Endothelial cell of umbilical vein (primary cell): ENCODE results near the gene LLGL2. TPM values are rescaled to one million over a fixed set of nuclear protein-coding genes. Genes with fewer than 3 reads are reported as not detected.

Experiments
- BruUV-seq: library from RNA; stranded (reverse); fragments of 400-500 nt; replicated peaks from 2 replicates; lab custom pipeline; 2021; lab: Mats Ljungman, UMichigan
- CTCF ChIA-PET: fragments of 300-600, 350-600 bp; sonication (Branson Sonifier 250); formaldehyde crosslinking; loops from one replicate; lab custom pipeline; 2021; ENCODE audit warnings: antibody characterized with exemption, inconsistent platforms; lab: Charles Lee
- POLR2A ChIA-PET: fragments of 300-600, 350-600 bp; sonication (Branson Sonifier 250); formaldehyde crosslinking; loops from one replicate; lab custom pipeline; 2021; ENCODE audit warnings: antibody characterized with exemption, inconsistent platforms; lab: Charles Lee
- DNase-seq: peaks from one replicate; pipeline ENCODE4 v3.0.0-alpha.2; 2011; ENCODE audit warnings: low read depth, low spot score
- FAIRE-seq: peaks from 2 replicates; lab custom pipeline; 2011; peaks lifted over from hg19 to GRCh38; lab: Jason Lieb, UNC
- H2AFZ ChIP-seq: 2 replicates; pipeline ENCODE4 v1.6.0; 2012; ENCODE audit warnings: low read depth, low read length, control low read depth, inconsistent platforms
- H3K27ac ChIP-seq: 2 replicates; pipeline ENCODE4 v1.5.1; 2011; ENCODE audit warnings: low read depth, mild to moderate bottlenecking, control low read depth, low read length, moderate library complexity; ENCODE audit not compliant: insufficient read depth
- H3K27me3 ChIP-seq, 2 experiments: 2 replicates each; pipeline versions ENCODE4 v1.6.0 to v1.6.1; 2011; ENCODE audit warnings: low read length in 2 of 2, mixed read lengths in 1 of 2; ENCODE audit not compliant: control insufficient read depth in 2 of 2, insufficient read depth in 2 of 2
- H3K36me3 ChIP-seq, 2 experiments: 2 replicates in 1 of 2; 3 replicates in 1 of 2; pipeline ENCODE4 v1.5.1; 2011; ENCODE audit warnings: low read length in 2 of 2, mild to moderate bottlenecking in 1 of 2, moderate library complexity in 1 of 2; ENCODE audit not compliant: control insufficient read depth in 2 of 2, insufficient read depth in 2 of 2; ENCODE audit errors: extremely low read depth in 1 of 2
- H3K4me1 ChIP-seq: 3 replicates; pipeline ENCODE4 v1.5.1; 2011; ENCODE audit warnings: mild to moderate bottlenecking, low read length; ENCODE audit not compliant: control insufficient read depth, insufficient read depth; ENCODE audit errors: extremely low read depth
- H3K4me2 ChIP-seq: 2 replicates; pipeline ENCODE4 v1.6.1; 2011; ENCODE audit warnings: low read length, control low read depth, mixed read lengths; ENCODE audit not compliant: insufficient read depth
- H3K4me3 ChIP-seq, 3 experiments: fragments of 200-600 bp in 1 of 3; sonication (generic), shearing (Covaris generic) in 1 of 3; replicated peaks in 1 of 3; 2 replicates each; pipeline ENCODE4 v1.5.1; 2011 to 2016; ENCODE audit warnings: control low read depth in 3 of 3, low read length in 3 of 3, mild to moderate bottlenecking in 2 of 3, inconsistent platforms in 1 of 3, low read depth in 1 of 3, moderate library complexity in 1 of 3; ENCODE audit not compliant: insufficient read depth in 1 of 3
- H3K79me2 ChIP-seq: 2 replicates; pipeline ENCODE4 v1.6.0; 2012; ENCODE audit warnings: low read length, inconsistent platforms; ENCODE audit not compliant: control insufficient read depth, insufficient read depth
- H3K9ac ChIP-seq: replicated peaks from 2 replicates; pipeline ENCODE3; 2011; ENCODE audit warnings: low read length, control low read depth; ENCODE audit not compliant: insufficient read depth; ENCODE audit errors: extremely low read depth
- H3K9me1 ChIP-seq: replicated peaks from 3 replicates; pipeline ENCODE4 v1.6.0; 2011; ENCODE audit warnings: mild to moderate bottlenecking, low read length; ENCODE audit not compliant: control insufficient read depth, insufficient read depth; ENCODE audit errors: extremely low read depth
- H3K9me3 ChIP-seq: replicated peaks from 2 replicates; pipeline ENCODE4 v1.5.1; 2012; ENCODE audit warnings: low read length, inconsistent platforms; ENCODE audit not compliant: control insufficient read depth, insufficient read depth
- H4K20me1 ChIP-seq: replicated peaks from 2 replicates; pipeline ENCODE3; 2011; ENCODE audit warnings: mild to moderate bottlenecking, low read length; ENCODE audit not compliant: control insufficient read depth, insufficient read depth; ENCODE audit errors: extremely low read depth
- EZH2 ChIP-seq: IDR thresholded peaks from 2 replicates; pipeline ENCODE4 v1.6.1; 2012; ENCODE audit warnings: borderline replicate concordance, low read depth, mild to moderate bottlenecking, moderate library complexity, low read length, inconsistent platforms; ENCODE audit not compliant: severe bottlenecking
- FOS ChIP-seq: IDR thresholded peaks from 2 replicates; pipeline ENCODE4 v1.6.1; 2011; ENCODE audit warnings: mild to moderate bottlenecking, low read length, moderate library complexity, borderline replicate concordance; ENCODE audit not compliant: insufficient read depth
- GATA2 ChIP-seq: IDR thresholded peaks from 2 replicates; pipeline ENCODE4 v1.7.0; 2011; ENCODE audit warnings: low read depth, mild to moderate bottlenecking, moderate library complexity, mixed read lengths, low read length; ENCODE audit not compliant: insufficient read length, insufficient read depth
- JUN ChIP-seq: IDR thresholded peaks from 2 replicates; pipeline ENCODE4 v1.6.1; 2011; ENCODE audit warnings: borderline replicate concordance, low read depth; ENCODE audit not compliant: insufficient read length, insufficient read depth
- MYC ChIP-seq: IDR thresholded peaks from one replicate; pipeline ENCODE4 v1.6.1; 2011; ENCODE audit warnings: mild to moderate bottlenecking, low read depth, low read length
- POLR2A ChIP-seq: IDR thresholded peaks from 2 replicates; pipeline ENCODE4 v1.6.1; 2012; ENCODE audit warnings: low read depth, mild to moderate bottlenecking, control low read depth, low read length
- POLR2AphosphoS5 ChIP-seq: IDR thresholded peaks from 2 replicates; pipeline ENCODE4 v1.6.1; 2012; ENCODE audit warnings: low read depth, mild to moderate bottlenecking, control low read depth, low read length, moderate library complexity; ENCODE audit not compliant: insufficient read depth
- dilution Hi-C: fragments of 300-500 bp; cut with MboI; formaldehyde crosslinking; loops from one replicate; pipeline ENCODE4 v1.15.0; 2019; ENCODE audit warnings: low sequenced_read_pairs; ENCODE audit not compliant: extremely low pct_ligation_motif_present
- intact Hi-C: fragments of 100-400 bp; cut with micrococcal nuclease; formaldehyde crosslinking; loops from one replicate; pipeline ENCODE4 v1.10.0; 2022
- polyA plus RNA-seq, 4 experiments: library from polyadenylated mRNA; depleted of rRNA in 3 of 4; stranded (reverse) in 3 of 4; unstranded in 1 of 4; fragments of >200 nt; gene quantifications; 2 replicates each; pipeline versions ENCODE4 v1.2.1 to v1.2.3, GENCODE V29; 2011 to 2012; ENCODE audit warnings: missing spikeins in 1 of 4
- total RNA-seq: library from RNA; stranded (reverse); gene quantifications from 2 replicates; pipeline ENCODE4 v1.2.3, GENCODE V29; 2021
- TF ChIP-seq, protein P1 (sequence below): IDR thresholded peaks from 2 replicates; pipeline ENCODE4 v1.6.1; 2011; ENCODE audit not compliant: insufficient read depth, insufficient read length
- TF ChIP-seq, protein P2 (sequence below), 2 donors: IDR thresholded peaks; 1 replicate in 1 of 2; 2 replicates in 1 of 2; pipeline ENCODE4 v1.5.1; 2011; ENCODE audit warnings: low read length in 2 of 2, mild to moderate bottlenecking in 2 of 2, moderate library complexity in 2 of 2, control low read depth in 1 of 2, inconsistent platforms in 1 of 2, low read depth in 1 of 2; ENCODE audit not compliant: insufficient read depth in 1 of 2; ENCODE audit errors: extremely low read depth in 1 of 2

The LLGL2 gene
- total and polyA plus RNA-seq, 2 donors (not counting 3 experiments of a cell fraction or from before 2014, with no cell fraction given) = 5.3 to 5.4 TPM

DNA sequence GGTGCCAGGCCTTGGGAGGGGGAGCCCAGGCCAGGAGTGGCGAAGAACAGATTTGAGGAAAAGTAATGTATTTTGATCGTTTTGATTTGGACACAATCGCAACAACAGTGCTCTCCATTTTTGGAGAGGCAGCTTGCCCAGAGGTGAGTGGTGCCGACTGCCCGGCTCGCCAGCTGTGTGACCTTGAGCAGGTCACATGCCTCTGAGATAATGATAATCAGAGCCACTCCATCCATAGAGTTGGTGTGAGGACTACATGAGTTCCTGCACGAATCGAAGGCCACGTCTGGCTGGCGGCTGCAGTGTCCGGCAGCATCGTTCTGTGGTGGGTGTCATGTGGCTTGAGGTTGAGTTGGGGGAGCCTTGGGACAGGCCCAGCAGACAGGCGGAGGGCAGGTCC is 20.7 kb downstream of the LLGL2 start:
- Histone ChIP-seq H3K4me1 (no peaks in the 10 kb centered on the region), H3K27me3 (no peaks in the 10 kb centered on the region), H2AFZ (no peak overlapping the region), H3K79me2 (no peaks in the 10 kb centered on the region), H3K27ac (no peak overlapping the region), H3K36me3 (no peaks in the 10 kb centered on the region), H3K4me2 (no peak overlapping the region), H3K9ac (no peak overlapping the region), H4K20me1 (no peaks in the 10 kb centered on the region), H3K9me1 (no peaks in the 10 kb centered on the region), H3K4me3 (no peak overlapping the region), H3K9me3 (no peaks in the 10 kb centered on the region)
- dilution Hi-C loops (no loop called here), intact Hi-C loops (no loop called here)
- POLR2A ChIA-PET = no interaction called here
- CTCF ChIA-PET = no interaction called here
- TF ChIP-seq, protein P1, sequence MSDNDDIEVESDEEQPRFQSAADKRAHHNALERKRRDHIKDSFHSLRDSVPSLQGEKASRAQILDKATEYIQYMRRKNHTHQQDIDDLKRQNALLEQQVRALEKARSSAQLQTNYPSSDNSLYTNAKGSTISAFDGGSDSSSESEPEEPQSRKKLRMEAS = no peak
- TF ChIP-seq GATA2 = no peak
- no peak for TF ChIP-seq MYC
- no peak for DNase-seq
- no peak for FAIRE-seq
- no TSS peak for BruUV-seq

DNA sequence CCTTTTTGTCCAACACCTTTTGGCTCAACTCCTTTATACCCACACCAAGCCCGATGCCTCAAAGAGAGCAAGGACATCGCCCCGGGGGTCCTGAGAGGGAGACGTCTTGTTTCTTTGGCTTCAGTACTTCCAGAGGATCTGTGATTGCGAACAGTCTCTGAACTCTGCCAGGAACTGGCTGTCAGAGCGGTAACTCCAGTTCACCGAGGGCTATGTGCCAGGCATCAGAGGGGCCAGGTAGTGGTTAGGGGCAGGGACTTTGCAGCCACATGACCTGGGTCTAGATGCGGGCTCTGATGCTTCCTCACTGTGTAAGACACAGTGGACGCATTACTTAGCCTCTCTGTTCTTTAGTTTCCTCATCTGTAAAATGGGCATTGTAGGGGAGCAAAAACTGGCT is 21.6 kb downstream of the LLGL2 start:
- H3K27ac ChIP-seq = no peak overlapping the region
- dilution Hi-C loops (no loop called here), intact Hi-C loops (no loop called here)
- FAIRE-seq (no peak), DNase-seq (no peak)
- no peaks in the 10 kb centered on the region for H3K27me3 ChIP-seq
- H3K36me3 ChIP-seq = no peaks in the 10 kb centered on the region
- no peak for TF ChIP-seq FOS
- no peak for TF ChIP-seq MYC
- TF ChIP-seq GATA2 = no peak
- no peak for TF ChIP-seq EZH2
- TF ChIP-seq, protein P2, sequence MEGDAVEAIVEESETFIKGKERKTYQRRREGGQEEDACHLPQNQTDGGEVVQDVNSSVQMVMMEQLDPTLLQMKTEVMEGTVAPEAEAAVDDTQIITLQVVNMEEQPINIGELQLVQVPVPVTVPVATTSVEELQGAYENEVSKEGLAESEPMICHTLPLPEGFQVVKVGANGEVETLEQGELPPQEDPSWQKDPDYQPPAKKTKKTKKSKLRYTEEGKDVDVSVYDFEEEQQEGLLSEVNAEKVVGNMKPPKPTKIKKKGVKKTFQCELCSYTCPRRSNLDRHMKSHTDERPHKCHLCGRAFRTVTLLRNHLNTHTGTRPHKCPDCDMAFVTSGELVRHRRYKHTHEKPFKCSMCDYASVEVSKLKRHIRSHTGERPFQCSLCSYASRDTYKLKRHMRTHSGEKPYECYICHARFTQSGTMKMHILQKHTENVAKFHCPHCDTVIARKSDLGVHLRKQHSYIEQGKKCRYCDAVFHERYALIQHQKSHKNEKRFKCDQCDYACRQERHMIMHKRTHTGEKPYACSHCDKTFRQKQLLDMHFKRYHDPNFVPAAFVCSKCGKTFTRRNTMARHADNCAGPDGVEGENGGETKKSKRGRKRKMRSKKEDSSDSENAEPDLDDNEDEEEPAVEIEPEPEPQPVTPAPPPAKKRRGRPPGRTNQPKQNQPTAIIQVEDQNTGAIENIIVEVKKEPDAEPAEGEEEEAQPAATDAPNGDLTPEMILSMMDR (IDR thresholded peaks at IDR 0.05; ENCODE audit: extremely low read depth in 1 of 2, insufficient read depth in 1 of 2, low read depth in 1 of 2, low read length in 2 of 2) = no peak
- TF ChIP-seq JUN = no peak
- TF ChIP-seq POLR2AphosphoS5 = no peak
- TF ChIP-seq, protein P1 = no peak
- no peak for TF ChIP-seq POLR2A
- H3K9me1 ChIP-seq = no peaks in the 10 kb centered on the region
- no peaks in the 10 kb centered on the region for H4K20me1 ChIP-seq
- no peak overlapping the region for H2AFZ ChIP-seq
- H3K4me3 ChIP-seq = no peak overlapping the region
- H3K9ac ChIP-seq = no peak overlapping the region
- no peaks in the 10 kb centered on the region for H3K9me3 ChIP-seq
- H3K4me1 ChIP-seq = no peaks in the 10 kb centered on the region
- no peak overlapping the region for H3K4me2 ChIP-seq
- CTCF ChIA-PET = no interaction called here
- POLR2A ChIA-PET = no interaction called here
- no peaks in the 10 kb centered on the region for H3K79me2 ChIP-seq
- BruUV-seq = no TSS peak
